GM21825 (cell line): ENCODE measurements around the gene NDUFB2.
"Not testable (repeated sequence)": the region's sequence is repeated elsewhere in the genome, so short reads cannot be mapped to it uniquely, and the experiment has no call there.

Experiments used
- ATAC-seq: cut with Tn5 transposase; IDR thresholded peaks from one replicate; pipeline ENCODE4 v1.9.1; 2021; ENCODE audit warnings: mild to moderate bottlenecking, moderate library complexity; ENCODE audit not compliant: unreplicated experiment

The NDUFB2 gene

GRCh38 chr7:140732416-140732815 lies 35.9 kb downstream of the NDUFB2 start:
- no peak for ATAC-seq

GRCh38 chr7:140734096-140734495 lies 37.6 kb downstream of the NDUFB2 start:
- ATAC-seq = no peak

GRCh38 chr7:140734729-140735128 lies 38.2 kb downstream of the NDUFB2 start:
- no peak for ATAC-seq

GRCh38 chr7:140738280-140738679 lies 41.8 kb downstream of the NDUFB2 start:
- no peak for ATAC-seq

- ATAC-seq = not testable (repeated sequence)
Measured at GRCh38 chr7:140743255-140743654, 46.7 kb downstream of the NDUFB2 start.

- no peak for ATAC-seq
Measured at GRCh38 chr7:140744005-140744404, 47.5 kb downstream of the NDUFB2 start.

- ATAC-seq = no peak
Measured at GRCh38 chr7:140745266-140746058, 49.0 kb downstream of the NDUFB2 start.

GRCh38 chr7:140746751-140747150 lies 50.2 kb downstream of the NDUFB2 start:
- no peak for ATAC-seq

GRCh38 chr7:140752533-140752932 lies 56.0 kb downstream of the NDUFB2 start:
- ATAC-seq = no peak

GRCh38 chr7:140754506-140754905 lies 58.0 kb downstream of the NDUFB2 start:
- ATAC-seq = no peak
